Forelimb muscle (tissue), 1 donor: Measurements from ENCODE around the gene PDGFA. TPM values are rescaled to one million over a fixed set of nuclear protein-coding genes. Genes with fewer than 3 reads are reported as not detected.

Experiments
- DNase-seq: peaks from one replicate; pipeline ENCODE4 v3.0.0-alpha.2; 2013; ENCODE audit warnings: low read depth
- polyA plus RNA-seq: library from polyadenylated mRNA; unstranded; fragments of 120-200 nt; gene quantifications from one replicate; pipeline ENCODE4 v1.2.1, GENCODE V29; 2013; ENCODE audit not compliant: insufficient read length

PDGFA gene
- polyA plus RNA-seq, 1 donor: 31.9 TPM

GRCh38 chr7:537911-538634 lies 18.4 kb upstream of the PDGFA start:
- DNase-seq: no peak

GRCh38 chr7:536231-536630 lies 16.6 kb upstream of the PDGFA start:
- no peak for DNase-seq

GRCh38 chr7:534959-535358 lies 15.3 kb upstream of the PDGFA start:
- no peak for DNase-seq

- DNase-seq: no peak
These were observed 14.4 kb upstream of the PDGFA start for GRCh38 chr7:534075-534474.

- no peak for DNase-seq
These were observed 13.6 kb upstream of the PDGFA start for GRCh38 chr7:533266-533665.

- no peak for DNase-seq
These were observed 12.9 kb upstream of the PDGFA start for GRCh38 chr7:532379-533143.

- DNase-seq: no peak
These were observed 12.1 kb upstream of the PDGFA start for GRCh38 chr7:531777-532176.

- no peak for DNase-seq
These were observed 8.8 kb upstream of the PDGFA start for GRCh38 chr7:528451-528850.

GRCh38 chr7:527723-528122 lies 8.1 kb upstream of the PDGFA start:
- no peak for DNase-seq

- no peak for DNase-seq
These were observed 6.9 kb upstream of the PDGFA start for GRCh38 chr7:526460-527034.

GRCh38 chr7:525740-526139 lies 6.1 kb upstream of the PDGFA start:
- DNase-seq: no peak

- no peak for DNase-seq
These were observed 5.2 kb upstream of the PDGFA start for GRCh38 chr7:524800-525199.

GRCh38 chr7:523347-524336 lies 4.0 kb upstream of the PDGFA start:
- DNase-seq: no peak

GRCh38 chr7:522951-523314 lies 3.3 kb upstream of the PDGFA start:
- DNase-seq: no peak

- no peak for DNase-seq
These were observed 2.7 kb upstream of the PDGFA start for GRCh38 chr7:522071-522950.

GRCh38 chr7:521221-522070 lies 1.8 kb upstream of the PDGFA start:
- no peak for DNase-seq

GRCh38 chr7:520503-521161 lies 986 bp upstream of the PDGFA start:
- DNase-seq: no peak

- no peak for DNase-seq
These were observed 789 bp downstream of the PDGFA start for GRCh38 chr7:518630-519483.
